Right ventricle myocardium superior (tissue), 1 donor: ENCODE data around the gene SNX30. TPM values are rescaled to one million over a fixed set of nuclear protein-coding genes. Genes with fewer than 3 reads are reported as not detected.
A peak's percentile ranks its signal among the peaks of the same experiment; 100 is the strongest.

Experiments used
- ATAC-seq: fragments of 200-7000 bp; cut with Tn5 transposase; one replicate; pipeline ENCODE4 v1.9.1; 2020; ENCODE audit warnings: mild to moderate bottlenecking; ENCODE audit not compliant: poor library complexity
- DNase-seq: peaks from one replicate; pipeline ENCODE4 v3.0.0-alpha.2; 2020
- intact Hi-C: fragments of 100-400 bp; cut with DNase I; formaldehyde crosslinking; loops from one replicate; pipeline ENCODE4 v1.11.2; 2022
- total RNA-seq: library from RNA; stranded (reverse); fragmentation: NEBNext Ultra II Directional; extraction: Animal tissue kit (Norgen Biotek cat#: 25700); gene quantifications from one replicate; pipeline ENCODE4 v1.2.1, GENCODE V29; 2021
- donor health status: DM: no; HTN: yes; CAD: no; lungs with severe emphysema.

The SNX30 gene
- total RNA-seq, 1 donor from 2014 or later: 4.5 TPM

- intact Hi-C loops: no loop called here
- ATAC-seq (no peak), DNase-seq (no peak)
These were observed 22.0 kb downstream of the SNX30 start for GRCh38 chr9:112772551-112772950.

GRCh38 chr9:112774006-112774996, 23.7 kb downstream of the SNX30 start:
- intact Hi-C loops: no loop called here
- ATAC-seq (no peak), DNase-seq (no peak)

- intact Hi-C loops: no loop called here
- DNase-seq (no peak), ATAC-seq (no peak)
These were observed 27.4 kb downstream of the SNX30 start for GRCh38 chr9:112777914-112778313.

- intact Hi-C loops: no loop called here
- DNase-seq (no peak), ATAC-seq (no peak)
These were observed 30.0 kb downstream of the SNX30 start for GRCh38 chr9:112780450-112781036.

GRCh38 chr9:112782218-112782617, 31.7 kb downstream of the SNX30 start:
- DNase-seq: no peak

GRCh38 chr9:112783551-112783954, 33.0 kb downstream of the SNX30 start:
- intact Hi-C loops: no loop called here
- DNase-seq (no peak), ATAC-seq (no peak)

More at GRCh38 chr9:112782218-112782617, 31.7 kb downstream of the SNX30 start:
- intact Hi-C loops: no loop called here
- ATAC-seq: no peak

- no peak for ATAC-seq
- intact Hi-C loops: no loop called here
- no peak for DNase-seq
These were observed 33.6 kb downstream of the SNX30 start for GRCh38 chr9:112784020-112784785.

- DNase-seq (no peak), ATAC-seq (no peak)
- intact Hi-C loops: no loop called here
These were observed 35.4 kb downstream of the SNX30 start for GRCh38 chr9:112785986-112786385.

GRCh38 chr9:112786829-112787520, 36.4 kb downstream of the SNX30 start:
- ATAC-seq (no peak), DNase-seq (no peak)
- intact Hi-C loops: no loop called here

GRCh38 chr9:112787978-112788377, 37.4 kb downstream of the SNX30 start:
- intact Hi-C loops: no loop called here
- DNase-seq (no peak), ATAC-seq (no peak)

GRCh38 chr9:112789473-112789872, 38.9 kb downstream of the SNX30 start:
- intact Hi-C loops: no loop called here
- no peak for DNase-seq
- ATAC-seq: no peak

GRCh38 chr9:112789891-112790774, 39.6 kb downstream of the SNX30 start:
- DNase-seq: no peak
- intact Hi-C loops: no loop called here
- no peak for ATAC-seq

GRCh38 chr9:112792670-112793069, 42.1 kb downstream of the SNX30 start:
- intact Hi-C loops: no loop called here

GRCh38 chr9:112793213-112793810, 42.8 kb downstream of the SNX30 start:
- ATAC-seq: peak; percentile 93
- intact Hi-C loops: no loop called here
- peak; percentile 77 for DNase-seq

More at GRCh38 chr9:112792670-112793069, 42.1 kb downstream of the SNX30 start:
- ATAC-seq: no peak
- no peak for DNase-seq

- DNase-seq (no peak), ATAC-seq (no peak)
- intact Hi-C loops: no loop called here
These were observed 44.2 kb downstream of the SNX30 start for GRCh38 chr9:112794731-112795130.

GRCh38 chr9:112795921-112796320, 45.4 kb downstream of the SNX30 start:
- ATAC-seq: no peak
- no peak for DNase-seq
- intact Hi-C loops: no loop called here

GRCh38 chr9:112796485-112796884, 45.9 kb downstream of the SNX30 start:
- DNase-seq (no peak), ATAC-seq (no peak)
- intact Hi-C loops: no loop called here
